HG03565 (cell line): Measurements from ENCODE around the gene GTF3C1.

ENCODE experiments used
- ATAC-seq: cut with Tn5 transposase; IDR thresholded peaks from one replicate; pipeline ENCODE4 v1.9.1; 2021; ENCODE audit warnings: mild to moderate bottlenecking, moderate library complexity; ENCODE audit not compliant: unreplicated experiment

The GTF3C1 gene

GRCh38 chr16:27430512-27430911 is 119.2 kb downstream of the GTF3C1 start:
- ATAC-seq, result no peak

GRCh38 chr16:27429981-27430441 is 119.7 kb downstream of the GTF3C1 start:
- no peak for ATAC-seq

GRCh38 chr16:27429330-27429871 is 120.3 kb downstream of the GTF3C1 start:
- ATAC-seq, result no peak

GRCh38 chr16:27428026-27428785 is 121.5 kb downstream of the GTF3C1 start:
- ATAC-seq, result no peak

- no peak for ATAC-seq
Measured at GRCh38 chr16:27427538-27427937, 122.2 kb downstream of the GTF3C1 start.

GRCh38 chr16:27426423-27427408 is 123.0 kb downstream of the GTF3C1 start:
- ATAC-seq, result peak; percentile 69

- no peak for ATAC-seq
Measured at GRCh38 chr16:27425961-27426360, 123.8 kb downstream of the GTF3C1 start.

GRCh38 chr16:27424772-27425498 is 124.8 kb downstream of the GTF3C1 start:
- no peak for ATAC-seq

GRCh38 chr16:27421961-27422740 is 127.6 kb downstream of the GTF3C1 start:
- no peak for ATAC-seq

- ATAC-seq, result no peak
Measured at GRCh38 chr16:27417047-27417671, 132.6 kb downstream of the GTF3C1 start.

GRCh38 chr16:27414788-27415431 is 134.8 kb downstream of the GTF3C1 start:
- ATAC-seq, result no peak

- ATAC-seq, result no peak
Measured at GRCh38 chr16:27413956-27414355, 135.8 kb downstream of the GTF3C1 start.

- ATAC-seq, result no peak
Measured at GRCh38 chr16:27410761-27411160, 139.0 kb downstream of the GTF3C1 start.
